Measurements from ENCODE around the gene PODN. TPM values are rescaled to one million over a fixed set of nuclear protein-coding genes. Genes with fewer than 3 reads are reported as not detected.

PODN gene
- total RNA-seq, 1 experiment from 2014 or later = 0.23 TPM

DNA sequence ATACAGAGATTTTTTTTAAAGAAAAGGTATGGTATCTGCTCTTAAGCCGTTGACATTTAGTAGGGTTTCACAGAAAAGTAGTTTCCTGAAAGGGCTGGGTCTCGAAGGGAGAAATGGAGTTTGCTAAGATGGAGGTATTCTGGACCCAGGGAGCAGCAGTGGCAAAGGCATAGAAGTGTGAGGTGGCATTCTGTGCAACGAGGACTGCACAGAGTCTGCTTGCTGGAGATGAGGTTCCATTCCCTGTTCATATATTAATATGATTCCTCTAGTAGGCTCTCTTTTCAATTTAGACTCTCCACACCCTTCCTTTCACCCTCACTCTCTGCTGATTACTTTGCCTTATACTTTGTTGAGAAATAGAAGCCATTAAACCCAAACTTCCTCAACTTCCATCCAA, 38.5 kb upstream of the PODN start:
- TF ChIP-seq POLR2AphosphoS5 (IDR thresholded peaks at IDR 0.05; ENCODE audit: low read depth, low read length) = no peak
- TF ChIP-seq TCF7L2 (IDR thresholded peaks at IDR 0.05; ENCODE audit: low read depth, low read length) = no peak
- TF ChIP-seq SIN3A (IDR thresholded peaks at IDR 0.05; ENCODE audit: borderline replicate concordance, insufficient read depth, low read depth, low read length) = no peak
- TF ChIP-seq, protein P1, sequence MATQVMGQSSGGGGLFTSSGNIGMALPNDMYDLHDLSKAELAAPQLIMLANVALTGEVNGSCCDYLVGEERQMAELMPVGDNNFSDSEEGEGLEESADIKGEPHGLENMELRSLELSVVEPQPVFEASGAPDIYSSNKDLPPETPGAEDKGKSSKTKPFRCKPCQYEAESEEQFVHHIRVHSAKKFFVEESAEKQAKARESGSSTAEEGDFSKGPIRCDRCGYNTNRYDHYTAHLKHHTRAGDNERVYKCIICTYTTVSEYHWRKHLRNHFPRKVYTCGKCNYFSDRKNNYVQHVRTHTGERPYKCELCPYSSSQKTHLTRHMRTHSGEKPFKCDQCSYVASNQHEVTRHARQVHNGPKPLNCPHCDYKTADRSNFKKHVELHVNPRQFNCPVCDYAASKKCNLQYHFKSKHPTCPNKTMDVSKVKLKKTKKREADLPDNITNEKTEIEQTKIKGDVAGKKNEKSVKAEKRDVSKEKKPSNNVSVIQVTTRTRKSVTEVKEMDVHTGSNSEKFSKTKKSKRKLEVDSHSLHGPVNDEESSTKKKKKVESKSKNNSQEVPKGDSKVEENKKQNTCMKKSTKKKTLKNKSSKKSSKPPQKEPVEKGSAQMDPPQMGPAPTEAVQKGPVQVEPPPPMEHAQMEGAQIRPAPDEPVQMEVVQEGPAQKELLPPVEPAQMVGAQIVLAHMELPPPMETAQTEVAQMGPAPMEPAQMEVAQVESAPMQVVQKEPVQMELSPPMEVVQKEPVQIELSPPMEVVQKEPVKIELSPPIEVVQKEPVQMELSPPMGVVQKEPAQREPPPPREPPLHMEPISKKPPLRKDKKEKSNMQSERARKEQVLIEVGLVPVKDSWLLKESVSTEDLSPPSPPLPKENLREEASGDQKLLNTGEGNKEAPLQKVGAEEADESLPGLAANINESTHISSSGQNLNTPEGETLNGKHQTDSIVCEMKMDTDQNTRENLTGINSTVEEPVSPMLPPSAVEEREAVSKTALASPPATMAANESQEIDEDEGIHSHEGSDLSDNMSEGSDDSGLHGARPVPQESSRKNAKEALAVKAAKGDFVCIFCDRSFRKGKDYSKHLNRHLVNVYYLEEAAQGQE (IDR thresholded peaks at IDR 0.05; ENCODE audit: insufficient read depth in 1 of 2, low read depth in 2 of 2, low read length in 1 of 2) = no peak
- TF ChIP-seq CTCF (IDR thresholded peaks at IDR 0.05) = no peak
- Histone ChIP-seq H3K4me1 (ENCODE audit: control insufficient read depth, insufficient read depth, low read length) (no peaks in the 10 kb centered on the region), H3K27ac (ENCODE audit: low read length) (no peak overlapping the region), H3K9me3 (ENCODE audit: control insufficient read depth, insufficient read depth, low read depth, low read length) (no peaks in the 10 kb centered on the region), H3K36me3 (ENCODE audit: control insufficient read depth, insufficient read depth, low read length) (no peaks in the 10 kb centered on the region), H3K4me3 (ENCODE audit: low read depth in 2 of 2, low read length in 2 of 2) (no peak overlapping the region), H3K27me3 (ENCODE audit: control insufficient read depth, insufficient read depth, low read length) (no peaks in the 10 kb centered on the region)
- no peak for ATAC-seq
- DNase-seq (ENCODE audit: low read depth, low spot score) = no peak
- BruUV-seq (replicated peaks) = no TSS peak
- POLR2A ChIA-PET = no interaction called here
- CTCF ChIA-PET = no interaction called here
- intact Hi-C loops (cut with micrococcal nuclease; ENCODE audit: unreplicated experiment) (no loop called here), in situ Hi-C loops (cut with HindIII; ENCODE audit: low pct_unique_long_range_greater_than_20kb, low sequenced_read_pairs) (no loop called here)

DNA sequence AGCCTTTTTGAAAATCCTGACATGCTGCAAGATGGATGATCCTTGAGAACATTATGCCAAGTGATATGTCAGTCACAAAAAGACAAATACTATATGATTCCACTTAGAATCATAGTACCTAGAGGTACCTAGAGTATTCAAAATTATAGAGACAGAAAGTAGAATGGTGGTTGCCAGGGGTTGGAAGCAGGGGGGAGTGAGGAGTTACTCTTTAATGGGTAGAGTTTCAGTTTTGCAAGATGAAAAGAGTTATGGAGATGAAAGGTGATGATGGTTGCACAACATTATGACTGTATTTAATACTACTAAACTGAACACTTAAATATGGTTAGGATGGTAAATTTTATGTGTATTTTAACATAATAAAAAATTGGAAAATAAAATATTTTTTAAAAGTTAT, 37.9 kb upstream of the PODN start:
- CTCF ChIA-PET = no interaction called here
- Histone ChIP-seq H3K4me3 (ENCODE audit: low read depth in 2 of 2, low read length in 2 of 2) (no peak overlapping the region), H3K36me3 (ENCODE audit: control insufficient read depth, insufficient read depth, low read length) (no peaks in the 10 kb centered on the region), H3K27me3 (ENCODE audit: control insufficient read depth, insufficient read depth, low read length) (no peaks in the 10 kb centered on the region), H3K4me1 (ENCODE audit: control insufficient read depth, insufficient read depth, low read length) (no peaks in the 10 kb centered on the region), H3K27ac (ENCODE audit: low read length) (no peak overlapping the region), H3K9me3 (ENCODE audit: control insufficient read depth, insufficient read depth, low read depth, low read length) (no peaks in the 10 kb centered on the region)
- intact Hi-C loops (cut with micrococcal nuclease; ENCODE audit: unreplicated experiment) = no loop called here
- no peak for TF ChIP-seq SIN3A (IDR thresholded peaks at IDR 0.05; ENCODE audit: borderline replicate concordance, insufficient read depth, low read depth, low read length)
- no peak for TF ChIP-seq POLR2AphosphoS5 (IDR thresholded peaks at IDR 0.05; ENCODE audit: low read depth, low read length)
- TF ChIP-seq, protein P1 (IDR thresholded peaks at IDR 0.05; ENCODE audit: insufficient read depth in 1 of 2, low read depth in 2 of 2, low read length in 1 of 2) = no peak
- no peak for TF ChIP-seq CTCF (IDR thresholded peaks at IDR 0.05)
- TF ChIP-seq TCF7L2 (IDR thresholded peaks at IDR 0.05; ENCODE audit: low read depth, low read length) = no peak
- DNase-seq (ENCODE audit: low read depth, low spot score) = no peak
- BruUV-seq (replicated peaks) = no TSS peak
- POLR2A ChIA-PET = no interaction called here
- in situ Hi-C loops (cut with HindIII; ENCODE audit: low pct_unique_long_range_greater_than_20kb, low sequenced_read_pairs) = no loop called here
- ATAC-seq = no peak

Data from Panc1 (cell line).